Raji (cell line): Measurements from ENCODE around the gene OLFML1.

Source experiments
- POLR2A ChIP-seq: IDR thresholded peaks from 2 replicates; pipeline ENCODE4 v1.6.1; 2011; ENCODE audit warnings: low read depth, low read length, control low read depth; ENCODE audit not compliant: insufficient read depth

Gene OLFML1

DNA sequence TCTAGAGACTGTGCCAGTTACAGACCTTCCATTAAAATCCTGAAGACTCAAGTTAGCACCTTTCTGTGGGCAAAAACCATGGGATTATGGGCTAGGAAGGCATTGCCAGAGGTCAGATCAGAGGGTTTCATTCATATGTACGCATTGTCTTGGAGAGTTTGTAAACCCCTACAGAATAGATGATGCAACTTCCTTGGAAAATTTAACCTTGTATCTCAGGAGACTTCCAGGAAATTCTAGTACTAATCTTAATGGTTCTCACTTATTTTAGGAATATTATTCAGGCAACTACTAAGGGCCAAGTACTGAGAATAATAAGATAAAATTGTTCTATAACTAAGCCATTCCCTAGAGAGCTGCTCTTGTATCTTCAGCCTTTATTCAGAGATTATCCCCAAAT lies 6.9 kb downstream of the OLFML1 start:
- TF ChIP-seq POLR2A: no peak

DNA sequence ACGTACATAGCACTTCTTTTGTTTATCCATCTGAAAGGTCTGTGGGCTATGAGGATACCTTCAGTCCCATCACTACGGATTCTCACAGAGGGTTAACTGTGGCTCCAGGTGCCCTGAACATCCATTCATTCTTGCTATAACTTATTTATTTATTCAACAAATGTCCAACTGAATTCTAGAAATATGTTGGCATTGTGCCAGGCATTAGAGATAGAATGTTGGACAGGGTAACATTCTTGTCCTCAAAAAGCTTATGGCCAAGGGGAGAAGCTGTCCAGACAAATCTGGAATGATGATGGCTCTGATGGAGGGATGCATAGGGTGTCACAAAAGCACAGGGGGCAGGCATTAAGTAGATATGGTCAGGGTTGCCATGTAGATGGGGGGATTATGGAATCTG lies 8.4 kb downstream of the OLFML1 start:
- no peak for TF ChIP-seq POLR2A

- no peak for TF ChIP-seq POLR2A
These were observed 8.9 kb downstream of the OLFML1 start for GRCh38 chr11:7494086-7494745.

DNA sequence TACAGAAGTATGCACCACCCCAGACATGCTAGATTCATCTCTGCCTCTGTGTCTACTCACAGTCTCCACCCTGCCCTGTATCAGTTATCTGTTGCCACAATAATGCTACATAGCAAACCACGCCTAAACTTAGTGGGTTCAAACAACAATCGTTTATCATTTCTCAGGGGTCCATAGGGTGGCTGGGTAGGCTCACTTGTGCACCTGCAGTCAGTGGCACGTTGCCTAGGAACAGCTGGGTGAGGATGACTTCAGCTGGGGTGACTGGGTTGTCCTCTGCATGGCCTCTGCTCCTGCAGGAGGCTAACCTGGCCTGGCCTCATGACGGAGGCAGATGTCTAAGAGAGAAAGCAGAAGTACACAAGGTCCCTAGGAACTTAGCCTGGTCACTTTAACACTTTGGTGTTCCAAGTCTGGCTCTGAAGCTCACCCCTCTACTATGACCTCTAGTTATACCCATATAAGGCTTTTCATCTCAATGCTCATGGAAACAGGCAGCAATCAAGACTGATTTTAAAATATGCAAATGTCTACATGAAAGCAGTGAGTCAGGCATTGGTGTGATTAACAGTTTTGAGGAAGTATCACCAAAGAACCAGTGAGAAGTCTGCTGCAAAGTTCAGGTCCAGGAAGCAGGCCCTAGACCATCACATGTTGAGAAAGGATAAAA lies 10.7 kb downstream of the OLFML1 start:
- peak; percentile 53; the same call in 1 of the 2 replicates for TF ChIP-seq POLR2A

GRCh38 chr11:7498193-7498592 lies 12.9 kb downstream of the OLFML1 start:
- no peak for TF ChIP-seq POLR2A

- no peak for TF ChIP-seq POLR2A
These were observed 13.8 kb downstream of the OLFML1 start for GRCh38 chr11:7499081-7499480.

DNA sequence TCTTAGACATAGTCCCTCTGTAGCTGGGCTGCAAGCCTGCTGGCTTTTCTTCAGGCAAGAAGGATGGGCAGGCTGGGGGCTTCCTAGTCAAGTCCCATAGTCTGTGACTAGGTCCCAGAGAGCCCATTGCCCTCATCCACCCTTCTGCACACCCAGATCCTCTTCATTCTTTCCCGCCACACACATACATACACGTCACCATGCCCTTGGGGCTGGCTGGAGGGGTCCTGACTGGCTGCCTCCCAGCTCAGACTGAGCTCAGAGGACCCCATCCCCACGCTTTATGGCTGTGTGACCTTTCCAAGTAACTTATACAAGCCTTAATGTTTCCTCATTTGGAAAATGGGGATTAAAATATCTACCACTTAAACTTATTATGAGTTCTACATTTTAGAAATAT lies 14.9 kb downstream of the OLFML1 start:
- no peak for TF ChIP-seq POLR2A

GRCh38 chr11:7501251-7501650 lies 15.9 kb downstream of the OLFML1 start:
- TF ChIP-seq POLR2A: no peak

DNA sequence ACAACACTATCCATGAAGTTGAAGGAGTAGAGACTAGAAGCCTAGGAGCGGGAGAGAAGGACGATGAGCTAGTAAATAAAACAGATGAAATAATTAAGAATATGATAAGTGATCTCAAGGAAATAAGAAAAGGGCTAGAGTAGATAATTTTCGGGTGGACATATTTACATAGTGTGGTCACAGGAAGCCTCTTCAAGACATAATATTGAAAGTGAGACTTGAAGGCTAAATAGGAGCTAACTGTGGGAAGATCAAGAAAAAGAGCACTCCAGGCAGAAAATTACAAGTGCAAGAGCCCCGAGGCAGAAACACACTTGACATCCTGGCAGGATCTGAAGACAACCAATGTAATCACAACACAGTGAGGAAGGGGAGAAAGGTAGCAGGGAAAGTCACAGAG lies 16.6 kb downstream of the OLFML1 start:
- TF ChIP-seq POLR2A: no peak

DNA sequence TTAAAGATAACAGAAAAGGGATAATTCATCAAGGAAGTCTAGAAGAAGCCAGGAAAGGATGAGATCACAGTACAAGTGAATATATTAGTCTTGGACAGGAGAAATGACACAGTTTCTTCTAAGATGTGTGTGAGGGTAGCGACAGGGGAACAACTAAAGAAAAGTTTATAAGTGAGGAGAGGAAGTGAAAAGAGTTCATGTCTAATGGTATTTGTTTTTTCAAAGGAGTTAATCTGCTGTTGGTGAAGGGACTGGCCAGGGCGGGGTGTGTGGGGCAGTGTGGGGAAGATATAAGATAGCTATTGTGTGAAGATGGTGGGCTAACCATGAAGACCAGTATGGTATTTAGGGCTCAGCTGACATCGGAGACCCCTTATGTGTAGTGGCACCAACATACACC lies 20.9 kb downstream of the OLFML1 start:
- no peak for TF ChIP-seq POLR2A

DNA sequence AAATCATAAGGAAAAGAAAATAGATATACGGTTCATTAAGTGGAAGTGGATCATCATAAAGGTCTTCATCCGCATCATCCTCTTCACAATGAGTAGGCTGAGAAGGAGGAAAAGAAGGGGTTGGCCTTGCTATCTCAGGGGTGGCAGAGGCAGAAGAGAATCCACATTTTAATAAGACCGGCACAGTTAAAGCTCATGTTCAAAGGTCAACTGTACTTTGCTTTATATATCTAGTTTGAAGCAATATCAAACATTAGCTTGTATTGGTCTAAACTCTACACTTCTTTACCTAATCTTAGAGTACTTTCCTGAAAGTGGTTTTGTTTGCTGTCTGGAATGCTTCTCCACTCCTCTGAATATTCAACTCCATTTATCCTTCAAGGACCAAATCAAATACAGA lies 22.8 kb downstream of the OLFML1 start:
- TF ChIP-seq POLR2A: no peak

DNA sequence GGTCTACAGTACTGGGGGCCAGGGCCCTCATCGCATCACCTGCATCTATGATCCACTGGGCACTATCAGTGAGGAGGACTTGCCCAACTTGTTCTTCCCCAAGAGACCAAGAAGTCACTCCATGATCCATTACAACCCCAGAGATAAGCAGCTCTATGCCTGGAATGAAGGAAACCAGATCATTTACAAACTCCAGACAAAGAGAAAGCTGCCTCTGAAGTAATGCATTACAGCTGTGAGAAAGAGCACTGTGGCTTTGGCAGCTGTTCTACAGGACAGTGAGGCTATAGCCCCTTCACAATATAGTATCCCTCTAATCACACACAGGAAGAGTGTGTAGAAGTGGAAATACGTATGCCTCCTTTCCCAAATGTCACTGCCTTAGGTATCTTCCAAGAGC lies 24.7 kb downstream of the OLFML1 start:
- TF ChIP-seq POLR2A: no peak

DNA sequence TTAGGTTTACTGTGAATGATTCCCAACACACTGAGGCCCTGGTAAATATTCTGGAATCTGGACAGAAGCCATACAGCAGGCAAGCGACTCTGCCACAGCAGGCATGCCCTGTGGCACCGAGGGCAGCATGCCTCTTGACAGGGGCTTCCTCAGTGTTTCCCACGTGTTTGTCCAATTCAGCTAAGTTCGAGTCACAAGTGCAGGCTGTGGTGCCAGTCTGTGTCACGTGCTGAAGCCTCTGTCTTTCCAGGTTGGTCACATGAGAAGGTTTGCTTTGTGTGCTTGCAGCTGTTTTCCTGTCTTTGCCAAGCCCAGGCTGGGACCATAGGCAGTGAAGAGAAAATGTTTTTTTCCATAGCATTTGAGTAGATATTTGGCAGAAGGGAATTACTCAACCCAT lies 26.1 kb downstream of the OLFML1 start:
- no peak for TF ChIP-seq POLR2A

- 0 out of 2 replicates have a peak, but pooled peaks have one; percentile 45 for TF ChIP-seq POLR2A
These were observed 27.4 kb downstream of the OLFML1 start for GRCh38 chr11:7512525-7513233.

GRCh38 chr11:7513234-7514098 lies 28.2 kb downstream of the OLFML1 start, which contains the start of gene PPFIBP2:
Gene PPFIBP2 (plus strand): TSS chr11:7513999. CDS start chr11:7549476, 35,477 bp downstream.
- peak; percentile 71 for TF ChIP-seq POLR2A
